GM18498 (cell line): Measurements from ENCODE around the gene FGF13.

Experiments used
- ATAC-seq: cut with Tn5 transposase; IDR thresholded peaks from one replicate; pipeline ENCODE4 v1.9.1; 2021; ENCODE audit warnings: mild to moderate bottlenecking, moderate library complexity; ENCODE audit not compliant: unreplicated experiment

FGF13 gene

GRCh38 chrX:138664466-138664865, 47.1 kb downstream of the FGF13 start:
- ATAC-seq: no peak

GRCh38 chrX:138664016-138664415, 47.5 kb downstream of the FGF13 start:
- no peak for ATAC-seq

GRCh38 chrX:138651494-138651893, 60.0 kb downstream of the FGF13 start:
- ATAC-seq: no peak

GRCh38 chrX:138648568-138648967, 62.9 kb downstream of the FGF13 start:
- ATAC-seq: no peak

GRCh38 chrX:138638996-138639395, 72.5 kb downstream of the FGF13 start:
- ATAC-seq: no peak
